ENCODE results near the gene TUBD1. TPM values are rescaled to one million over a fixed set of nuclear protein-coding genes. Genes with fewer than 3 reads are reported as not detected.

Gene TUBD1, protein sequence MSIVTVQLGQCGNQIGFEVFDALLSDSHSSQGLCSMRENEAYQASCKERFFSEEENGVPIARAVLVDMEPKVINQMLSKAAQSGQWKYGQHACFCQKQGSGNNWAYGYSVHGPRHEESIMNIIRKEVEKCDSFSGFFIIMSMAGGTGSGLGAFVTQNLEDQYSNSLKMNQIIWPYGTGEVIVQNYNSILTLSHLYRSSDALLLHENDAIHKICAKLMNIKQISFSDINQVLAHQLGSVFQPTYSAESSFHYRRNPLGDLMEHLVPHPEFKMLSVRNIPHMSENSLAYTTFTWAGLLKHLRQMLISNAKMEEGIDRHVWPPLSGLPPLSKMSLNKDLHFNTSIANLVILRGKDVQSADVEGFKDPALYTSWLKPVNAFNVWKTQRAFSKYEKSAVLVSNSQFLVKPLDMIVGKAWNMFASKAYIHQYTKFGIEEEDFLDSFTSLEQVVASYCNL
- polyA plus RNA-seq, result 10.7 and 11.7 TPM in 2 replicates

DNA sequence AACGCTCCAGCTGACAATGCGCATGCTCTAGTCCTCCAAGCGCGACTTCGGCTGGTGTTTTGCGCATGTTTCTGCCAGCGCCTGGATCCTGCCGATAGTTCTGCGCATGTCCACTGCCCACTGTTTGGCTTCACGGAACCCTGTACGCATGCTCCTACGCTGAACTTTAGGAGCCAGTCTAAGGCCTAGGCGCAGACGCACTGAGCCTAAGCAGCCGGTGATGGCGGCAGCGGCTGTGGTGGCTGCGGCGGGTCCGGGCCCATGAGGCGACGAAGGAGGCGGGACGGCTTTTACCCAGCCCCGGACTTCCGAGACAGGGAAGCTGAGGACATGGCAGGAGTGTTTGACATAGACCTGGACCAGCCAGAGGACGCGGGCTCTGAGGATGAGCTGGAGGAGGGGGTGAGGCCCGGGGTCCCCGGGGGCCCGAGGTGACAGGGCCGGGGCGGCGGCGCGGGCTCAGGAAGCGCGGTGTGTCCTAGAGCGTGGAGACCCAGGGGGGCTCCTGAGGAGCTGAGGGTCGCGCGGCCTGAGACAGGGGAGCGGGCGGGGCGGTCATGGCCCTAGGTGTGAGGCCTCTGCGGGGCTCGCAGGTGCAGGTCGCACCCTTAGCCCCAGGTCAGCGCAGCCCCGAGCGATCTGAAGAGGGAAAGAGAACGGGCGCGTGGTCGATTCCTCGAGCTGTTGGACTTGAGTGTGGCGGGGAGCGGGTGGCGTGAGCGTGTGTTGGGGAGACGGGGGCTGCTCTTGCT lies at the start of gene TUBD1, which contains the start of gene RPS6KB1:
Gene TUBD1 (minus strand): TSS at position 20 of the 752 bp plus-strand sequence. CDS start 1,941 bp downstream, outside the sequence.
Gene RPS6KB1 (plus strand): TSS at position 198 of the 752 bp plus-strand sequence. CDS start 64 bp downstream, at position 262.

Other genes with a start within 250 kb of the TUBD1 start
- gene PTRH2, start 185.5 kb downstream of the TUBD1 start, polyA plus RNA-seq, result 59.4 and 83.3 TPM in 2 replicates
- 127 and 195 TPM in 2 replicates for gene VMP1, start 185.3 kb downstream of the TUBD1 start, polyA plus RNA-seq
- gene RPS6KB1, start 178 bp upstream of the TUBD1 start, polyA plus RNA-seq, result 31.9 and 46.1 TPM in 2 replicates
- 12.6 and 22.1 TPM in 2 replicates for gene RNFT1, start 71.8 kb upstream of the TUBD1 start, polyA plus RNA-seq
- gene HEATR6, start 186.0 kb upstream of the TUBD1 start, polyA plus RNA-seq, result 7.4 and 16.2 TPM in 2 replicates